Endothelial cell of umbilical vein (primary cell): Measurements from ENCODE around the gene UPP1. TPM values are rescaled to one million over a fixed set of nuclear protein-coding genes. Genes with fewer than 3 reads are reported as not detected.

Experiments
- BruUV-seq: library from RNA; stranded (reverse); fragments of 400-500 nt; replicated peaks from 2 replicates; lab custom pipeline; 2021; lab: Mats Ljungman, UMichigan
- CTCF ChIA-PET: fragments of 300-600, 350-600 bp; sonication (Branson Sonifier 250); formaldehyde crosslinking; loops from one replicate; lab custom pipeline; 2021; ENCODE audit warnings: antibody characterized with exemption, inconsistent platforms; lab: Charles Lee
- POLR2A ChIA-PET: fragments of 300-600, 350-600 bp; sonication (Branson Sonifier 250); formaldehyde crosslinking; loops from one replicate; lab custom pipeline; 2021; ENCODE audit warnings: antibody characterized with exemption, inconsistent platforms; lab: Charles Lee
- DNase-seq: peaks from one replicate; pipeline ENCODE4 v3.0.0-alpha.2; 2011; ENCODE audit warnings: low read depth, low spot score
- FAIRE-seq: peaks from 2 replicates; lab custom pipeline; 2011; peaks lifted over from hg19 to GRCh38; lab: Jason Lieb, UNC
- H2AFZ ChIP-seq: 2 replicates; pipeline ENCODE4 v1.6.0; 2012; ENCODE audit warnings: low read depth, low read length, control low read depth, inconsistent platforms
- H3K27ac ChIP-seq: 2 replicates; pipeline ENCODE4 v1.5.1; 2011; ENCODE audit warnings: low read depth, mild to moderate bottlenecking, control low read depth, low read length, moderate library complexity; ENCODE audit not compliant: insufficient read depth
- H3K27me3 ChIP-seq, 2 experiments: 2 replicates each; pipeline versions ENCODE4 v1.6.0 to v1.6.1; 2011; ENCODE audit warnings: low read length in 2 of 2, mixed read lengths in 1 of 2; ENCODE audit not compliant: control insufficient read depth in 2 of 2, insufficient read depth in 2 of 2
- H3K36me3 ChIP-seq, 2 experiments: 2 replicates in 1 of 2; 3 replicates in 1 of 2; pipeline ENCODE4 v1.5.1; 2011; ENCODE audit warnings: low read length in 2 of 2, mild to moderate bottlenecking in 1 of 2, moderate library complexity in 1 of 2; ENCODE audit not compliant: control insufficient read depth in 2 of 2, insufficient read depth in 2 of 2; ENCODE audit errors: extremely low read depth in 1 of 2
- H3K4me1 ChIP-seq: 3 replicates; pipeline ENCODE4 v1.5.1; 2011; ENCODE audit warnings: mild to moderate bottlenecking, low read length; ENCODE audit not compliant: control insufficient read depth, insufficient read depth; ENCODE audit errors: extremely low read depth
- H3K4me2 ChIP-seq: 2 replicates; pipeline ENCODE4 v1.6.1; 2011; ENCODE audit warnings: low read length, control low read depth, mixed read lengths; ENCODE audit not compliant: insufficient read depth
- H3K4me3 ChIP-seq, 3 experiments: fragments of 200-600 bp in 1 of 3; sonication (generic), shearing (Covaris generic) in 1 of 3; replicated peaks in 1 of 3; 2 replicates each; pipeline ENCODE4 v1.5.1; 2011 to 2016; ENCODE audit warnings: control low read depth in 3 of 3, low read length in 3 of 3, mild to moderate bottlenecking in 2 of 3, inconsistent platforms in 1 of 3, low read depth in 1 of 3, moderate library complexity in 1 of 3; ENCODE audit not compliant: insufficient read depth in 1 of 3
- H3K79me2 ChIP-seq: 2 replicates; pipeline ENCODE4 v1.6.0; 2012; ENCODE audit warnings: low read length, inconsistent platforms; ENCODE audit not compliant: control insufficient read depth, insufficient read depth
- H3K9ac ChIP-seq: replicated peaks from 2 replicates; pipeline ENCODE3; 2011; ENCODE audit warnings: low read length, control low read depth; ENCODE audit not compliant: insufficient read depth; ENCODE audit errors: extremely low read depth
- H3K9me1 ChIP-seq: replicated peaks from 3 replicates; pipeline ENCODE4 v1.6.0; 2011; ENCODE audit warnings: mild to moderate bottlenecking, low read length; ENCODE audit not compliant: control insufficient read depth, insufficient read depth; ENCODE audit errors: extremely low read depth
- H3K9me3 ChIP-seq: replicated peaks from 2 replicates; pipeline ENCODE4 v1.5.1; 2012; ENCODE audit warnings: low read length, inconsistent platforms; ENCODE audit not compliant: control insufficient read depth, insufficient read depth
- H4K20me1 ChIP-seq: replicated peaks from 2 replicates; pipeline ENCODE3; 2011; ENCODE audit warnings: mild to moderate bottlenecking, low read length; ENCODE audit not compliant: control insufficient read depth, insufficient read depth; ENCODE audit errors: extremely low read depth
- CTCF ChIP-seq, 2 donors: IDR thresholded peaks; 1 replicate in 1 of 2; 2 replicates in 1 of 2; pipeline ENCODE4 v1.5.1; 2011; ENCODE audit warnings: low read length in 2 of 2, mild to moderate bottlenecking in 2 of 2, moderate library complexity in 2 of 2, control low read depth in 1 of 2, inconsistent platforms in 1 of 2, low read depth in 1 of 2; ENCODE audit not compliant: insufficient read depth in 1 of 2; ENCODE audit errors: extremely low read depth in 1 of 2
- EZH2 ChIP-seq: IDR thresholded peaks from 2 replicates; pipeline ENCODE4 v1.6.1; 2012; ENCODE audit warnings: borderline replicate concordance, low read depth, mild to moderate bottlenecking, moderate library complexity, low read length, inconsistent platforms; ENCODE audit not compliant: severe bottlenecking
- FOS ChIP-seq: IDR thresholded peaks from 2 replicates; pipeline ENCODE4 v1.6.1; 2011; ENCODE audit warnings: mild to moderate bottlenecking, low read length, moderate library complexity, borderline replicate concordance; ENCODE audit not compliant: insufficient read depth
- GATA2 ChIP-seq: IDR thresholded peaks from 2 replicates; pipeline ENCODE4 v1.7.0; 2011; ENCODE audit warnings: low read depth, mild to moderate bottlenecking, moderate library complexity, mixed read lengths, low read length; ENCODE audit not compliant: insufficient read length, insufficient read depth
- JUN ChIP-seq: IDR thresholded peaks from 2 replicates; pipeline ENCODE4 v1.6.1; 2011; ENCODE audit warnings: borderline replicate concordance, low read depth; ENCODE audit not compliant: insufficient read length, insufficient read depth
- MAX ChIP-seq: IDR thresholded peaks from 2 replicates; pipeline ENCODE4 v1.6.1; 2011; ENCODE audit not compliant: insufficient read depth, insufficient read length
- MYC ChIP-seq: IDR thresholded peaks from one replicate; pipeline ENCODE4 v1.6.1; 2011; ENCODE audit warnings: mild to moderate bottlenecking, low read depth, low read length
- POLR2A ChIP-seq: IDR thresholded peaks from 2 replicates; pipeline ENCODE4 v1.6.1; 2012; ENCODE audit warnings: low read depth, mild to moderate bottlenecking, control low read depth, low read length
- POLR2AphosphoS5 ChIP-seq: IDR thresholded peaks from 2 replicates; pipeline ENCODE4 v1.6.1; 2012; ENCODE audit warnings: low read depth, mild to moderate bottlenecking, control low read depth, low read length, moderate library complexity; ENCODE audit not compliant: insufficient read depth
- dilution Hi-C: fragments of 300-500 bp; cut with MboI; formaldehyde crosslinking; loops from one replicate; pipeline ENCODE4 v1.15.0; 2019; ENCODE audit warnings: low sequenced_read_pairs; ENCODE audit not compliant: extremely low pct_ligation_motif_present
- intact Hi-C: fragments of 100-400 bp; cut with micrococcal nuclease; formaldehyde crosslinking; loops from one replicate; pipeline ENCODE4 v1.10.0; 2022
- polyA plus RNA-seq, 4 experiments: library from polyadenylated mRNA; depleted of rRNA in 3 of 4; stranded (reverse) in 3 of 4; unstranded in 1 of 4; fragments of >200 nt; gene quantifications; 2 replicates each; pipeline versions ENCODE4 v1.2.1 to v1.2.3, GENCODE V29; 2011 to 2012; ENCODE audit warnings: missing spikeins in 1 of 4
- total RNA-seq: library from RNA; stranded (reverse); gene quantifications from 2 replicates; pipeline ENCODE4 v1.2.3, GENCODE V29; 2021

The UPP1 gene
- total and polyA plus RNA-seq, 2 donors (not counting 3 experiments of a cell fraction or from before 2014, with no cell fraction given) = 60.7 to 66.0 TPM

- POLR2A ChIA-PET = no interaction called here
- peaks cover 22 to 37% of the 10 kb centered on the region in 2 experiments for H3K36me3 ChIP-seq
- no peaks in the 10 kb centered on the region for H4K20me1 ChIP-seq
- H3K4me2 ChIP-seq = no peak overlapping the region
- H3K27me3 ChIP-seq = no peaks in the 10 kb centered on the region
- no peak overlapping the region for H2AFZ ChIP-seq
- H3K4me1 ChIP-seq = no peaks in the 10 kb centered on the region
- no peak for TF ChIP-seq EZH2
- TF ChIP-seq JUN = no peak
- TF ChIP-seq CTCF (IDR thresholded peaks at IDR 0.05; ENCODE audit: extremely low read depth in 1 of 2, insufficient read depth in 1 of 2, low read depth in 1 of 2, low read length in 2 of 2) = no peak
- TF ChIP-seq GATA2 = no peak
- TF ChIP-seq POLR2AphosphoS5 = no peak
- TF ChIP-seq FOS = no peak
- TF ChIP-seq MAX = no peak
- no peak for TF ChIP-seq POLR2A
- no peak for TF ChIP-seq MYC
- H3K27ac ChIP-seq = no peak overlapping the region
- no peak overlapping the region for H3K9ac ChIP-seq
- no peak for DNase-seq
- H3K79me2 ChIP-seq = peaks cover 2% of the 10 kb centered on the region
- dilution Hi-C loops = no loop called here
- intact Hi-C loops = no loop called here
- no peak for FAIRE-seq
- H3K4me3 ChIP-seq = no peak overlapping the region
- no TSS peak for BruUV-seq
- no peaks in the 10 kb centered on the region for H3K9me3 ChIP-seq
- CTCF ChIA-PET = interaction anchor here (3.8 to 6.4 kb wide), 2 partner anchors 117 to 163 kb away, joined by 137 to 149 read pairs; no protein-coding TSS in a partner anchor
- no peaks in the 10 kb centered on the region for H3K9me1 ChIP-seq
Observed at GRCh38 chr7:48107926-48108472, 18.9 kb downstream of the UPP1 start.
